T-cell (primary cell): ENCODE results near the gene UMPS. TPM values are rescaled to one million over a fixed set of nuclear protein-coding genes. Genes with fewer than 3 reads are reported as not detected.
"Not testable (repeated sequence)": the region's sequence is repeated elsewhere in the genome, so short reads cannot be mapped to it uniquely, and the experiment has no call there.

ENCODE experiments used
- ATAC-seq, 4 experiments: fragments of 200-7000 bp in 3 of 4; fragments of 150-1000 bp in 1 of 4; cut with Tn5 transposase; replicated peaks in 1 of 4; 1 replicate in 3 of 4; 2 replicates in 1 of 4; pipeline ENCODE4 v1.10.0; 2021; ENCODE audit warnings: moderate library complexity in 3 of 4, mild to moderate bottlenecking in 2 of 4, moderate number of reproducible peaks in 1 of 4
- CTCF ChIA-PET, 2 donors: fragments of 300-600 bp; sonication (Branson Sonifier 250); formaldehyde crosslinking; loops; one replicate each; lab custom pipeline; 2022; ENCODE audit warnings: antibody characterized with exemption in 2 of 2; lab: Charles Lee
- POLR2A ChIA-PET, 2 donors: fragments of 300-600 bp; sonication (Branson Sonifier 250); formaldehyde crosslinking; loops; one replicate each; lab custom pipeline; 2022; ENCODE audit warnings: antibody characterized with exemption in 2 of 2; lab: Charles Lee
- DNase-seq, 35 experiments: peaks; one replicate each; pipeline versions ENCODE4 v3.0.0 to v3.0.0-alpha.2; 2013 to 2023
- H3K27ac ChIP-seq: one replicate; pipeline ENCODE4 v1.5.1; 2013; ENCODE audit warnings: low read length
- H3K27me3 ChIP-seq, 2 experiments: replicated peaks in 1 of 2; 1 replicate in 1 of 2; 2 replicates in 1 of 2; pipeline versions ENCODE4 v1.6.1 to v1.7.0; 2013; ENCODE audit warnings: low read length in 1 of 2, mixed read lengths in 1 of 2; ENCODE audit not compliant: control insufficient read depth in 2 of 2, insufficient read depth in 2 of 2; ENCODE audit errors: extremely low read depth in 1 of 2
- H3K36me3 ChIP-seq, 2 donors: 1 replicate in 1 of 2; 2 replicates in 1 of 2; pipeline versions ENCODE4 v1.6.1 to v1.7.0; 2013; ENCODE audit warnings: low read length in 1 of 2; ENCODE audit not compliant: control insufficient read depth in 2 of 2, insufficient read depth in 1 of 2; ENCODE audit errors: extremely low read depth in 1 of 2
- H3K4me1 ChIP-seq, 2 experiments: 1 replicate in 1 of 2; 2 replicates in 1 of 2; pipeline versions ENCODE4 v1.6.1 to v1.7.0; 2013; ENCODE audit warnings: low read length in 2 of 2, mixed read lengths in 1 of 2; ENCODE audit not compliant: insufficient read depth in 2 of 2, control insufficient read depth in 1 of 2; ENCODE audit errors: extremely low read depth in 1 of 2
- H3K4me3 ChIP-seq, 2 donors: 1 replicate in 1 of 2; 2 replicates in 1 of 2; pipeline versions ENCODE4 v1.5.1 to v1.7.0; 2013; ENCODE audit warnings: mild to moderate bottlenecking in 2 of 2, low read length in 1 of 2, moderate library complexity in 1 of 2; ENCODE audit not compliant: control insufficient read depth in 1 of 2; ENCODE audit errors: extremely low read depth in 1 of 2
- H3K9me3 ChIP-seq: 2 replicates; pipeline ENCODE4 v1.7.0; 2013
- H3K27ac Mint-ChIP-seq, 2 donors: one replicate each; pipeline ENCODE4 v1.8.0; 2020 to 2021; ENCODE audit warnings: mild to moderate bottlenecking in 2 of 2, mixed read lengths in 2 of 2
- H3K27me3 Mint-ChIP-seq, 2 donors: one replicate each; pipeline ENCODE4 v1.8.0; 2021 to 2022; ENCODE audit warnings: mixed read lengths in 2 of 2
- H3K36me3 Mint-ChIP-seq: one replicate; pipeline ENCODE4 v1.8.0; 2021; ENCODE audit warnings: mixed read lengths
- H3K4me1 Mint-ChIP-seq, 3 donors: one replicate each; pipeline ENCODE4 v1.8.0; 2020 to 2022; ENCODE audit warnings: mixed read lengths in 3 of 3, mild to moderate bottlenecking in 1 of 3
- H3K4me3 Mint-ChIP-seq, 3 donors: one replicate each; pipeline ENCODE4 v1.8.0; 2020 to 2022; ENCODE audit warnings: mild to moderate bottlenecking in 3 of 3, mixed read lengths in 3 of 3, moderate library complexity in 3 of 3
- H3K9me3 Mint-ChIP-seq, 3 donors: one replicate each; pipeline ENCODE4 v1.8.0; 2020 to 2022; ENCODE audit warnings: mixed read lengths in 3 of 3
- WGBS: methylation state at CpG from one replicate; pipeline ENCODE4 v1.1.5; 2013; ENCODE audit warnings: missing lambda C conversion rate; ENCODE audit not compliant: insufficient coverage; 5-methylcytosine and 5-hydroxymethylcytosine counted together
- total RNA-seq, 35 experiments: library from RNA in 6 of 35; stranded (reverse) in 6 of 35; fragments of 120-200 nt in 1 of 35; gene quantifications; one replicate each; pipeline versions ENCODE4 v1.2.1 to v1.2.4 and lab custom pipeline; 2013 to 2026

UMPS gene
- total RNA-seq, 5 donors from 2014 or later (not counting 1 experiment from before 2014, with no cell fraction given): 14.9 to 29.6 (median 21.1) TPM

DNA sequence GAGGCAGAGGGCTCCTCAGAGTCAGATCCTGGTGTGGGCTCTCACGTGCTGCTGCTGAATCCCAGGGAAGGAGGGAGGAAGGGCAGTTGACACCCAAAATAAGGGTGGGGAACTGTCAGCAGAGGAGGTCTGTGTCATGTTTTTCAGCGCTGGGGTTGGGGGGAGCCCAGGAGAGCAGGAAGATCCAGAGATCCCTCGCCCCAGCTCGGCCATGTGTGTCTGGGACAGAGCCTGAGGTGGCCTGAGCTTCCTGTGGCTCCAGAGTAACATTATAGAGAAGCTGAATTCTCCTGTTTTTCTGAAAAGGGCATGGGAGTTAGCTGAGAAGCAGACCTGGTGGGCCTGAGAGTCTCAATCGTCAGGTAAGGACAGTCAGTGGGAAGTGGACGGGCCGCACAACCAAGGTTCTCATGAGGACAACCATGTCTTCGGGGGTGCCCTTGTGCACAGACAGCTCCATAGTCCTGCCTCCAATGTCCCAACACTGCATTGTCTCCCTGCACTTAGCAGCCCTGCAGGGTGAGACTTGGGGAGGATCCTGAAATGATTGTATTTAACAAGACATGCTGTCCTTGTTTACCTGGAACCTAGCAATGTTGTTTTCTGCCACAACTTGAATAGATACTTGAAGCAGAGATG lies 18.4 kb downstream of the UMPS start:
- no peaks in the 10 kb centered on the region for H3K9me3 Mint-ChIP-seq
- no peaks in the 10 kb centered on the region for H3K27me3 ChIP-seq
- no peak overlapping the region for H3K4me3 Mint-ChIP-seq
- peaks cover 20% of the 10 kb centered on the region for H3K36me3 Mint-ChIP-seq
- no peak overlapping the region for H3K27ac Mint-ChIP-seq
- no peaks in the 10 kb centered on the region for H3K9me3 ChIP-seq
- no peak overlapping the region for H3K4me3 ChIP-seq
- peaks cover 15 to 22% of the 10 kb centered on the region in 2 donors for H3K36me3 ChIP-seq
- ChIA-PET CTCF (no interaction called here), POLR2A (no interaction called here)
- no peaks in the 10 kb centered on the region for H3K4me1 ChIP-seq
- 98% methylated on average over 4 of the region's 8 CpGs for WGBS
- DNase-seq (no peak), ATAC-seq (no peak)
- H3K27me3 Mint-ChIP-seq: peaks cover 0 to 3% of the 10 kb centered on the region in 2 donors
- H3K4me1 Mint-ChIP-seq: no peaks in the 10 kb centered on the region
- no peak overlapping the region for H3K27ac ChIP-seq

DNA sequence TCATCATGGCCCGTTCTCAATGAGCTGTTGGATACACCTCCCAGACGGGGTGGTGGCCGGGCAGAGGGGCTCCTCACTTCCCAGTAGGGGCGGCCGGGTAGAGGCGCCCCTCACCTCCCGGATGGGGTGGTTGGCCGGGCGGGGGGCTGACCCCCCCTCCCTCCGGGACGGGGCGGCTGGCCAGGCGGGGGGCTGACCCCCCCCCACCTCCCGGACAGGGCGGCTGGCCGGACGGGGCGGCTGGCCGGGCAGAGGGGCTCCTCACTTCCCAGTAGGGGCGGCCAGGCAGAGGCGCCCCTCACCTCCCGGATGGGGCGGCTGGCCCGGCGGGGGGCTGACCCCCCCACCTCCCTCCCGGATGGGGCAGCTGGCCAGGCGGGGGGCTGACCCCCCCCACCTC lies 19.6 kb downstream of the UMPS start:
- ATAC-seq, H3K9me3 ChIP-seq, H3K4me3 ChIP-seq, H3K27me3 Mint-ChIP-seq, H3K27ac ChIP-seq, DNase-seq, POLR2A ChIA-PET, CTCF ChIA-PET, H3K9me3 Mint-ChIP-seq, H3K36me3 Mint-ChIP-seq, H3K4me1 ChIP-seq, H3K27ac Mint-ChIP-seq, H3K4me3 Mint-ChIP-seq, H3K4me1 Mint-ChIP-seq, H3K27me3 ChIP-seq: not testable (repeated sequence)
- WGBS: no CpG with 5 or more reads among the region's 27 CpGs
- peaks cover 10 to 12% of the 10 kb centered on the region in 2 donors for H3K36me3 ChIP-seq

DNA sequence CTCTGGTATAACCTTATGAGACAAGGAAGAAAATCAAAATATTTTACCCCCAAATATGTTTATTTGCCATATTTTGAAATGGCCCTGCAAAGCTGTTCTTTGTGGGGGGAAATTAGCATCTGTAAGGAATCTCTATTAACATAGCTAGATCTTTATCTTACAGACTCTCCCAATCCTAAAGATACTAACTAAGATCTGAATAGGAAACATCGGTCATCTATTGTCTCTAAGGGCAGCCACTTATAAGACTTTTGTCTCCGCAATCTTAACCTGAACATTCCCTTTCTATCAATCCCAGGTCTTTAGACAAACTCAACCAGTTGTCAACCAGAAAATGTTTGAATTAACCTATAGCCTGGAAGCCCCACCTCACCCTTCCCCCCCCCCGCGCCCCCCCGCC lies 21.2 kb downstream of the UMPS start:
- Mint-ChIP-seq H3K4me3 (no peak overlapping the region), H3K36me3 (peaks cover 1% of the 10 kb centered on the region), H3K4me1 (no peaks in the 10 kb centered on the region), H3K9me3 (no peaks in the 10 kb centered on the region), H3K27ac (no peak overlapping the region), H3K27me3 (peaks cover 0 to 4% of the 10 kb centered on the region in 2 donors)
- H3K4me3 ChIP-seq: no peak overlapping the region
- no peak for DNase-seq
- no CpG with 5 or more reads among the region's 5 CpGs for WGBS
- ChIA-PET POLR2A (no interaction called here), CTCF (interaction anchor here in 1 of 2 donors (1.2 kb wide), 1 partner anchor 10 kb away, joined by 3 read pairs; no protein-coding TSS in a partner anchor)
- no peaks in the 10 kb centered on the region for H3K27me3 ChIP-seq
- no peak for ATAC-seq
- peaks cover 3 to 7% of the 10 kb centered on the region in 2 donors for H3K36me3 ChIP-seq
- no peaks in the 10 kb centered on the region for H3K4me1 ChIP-seq
- H3K27ac ChIP-seq: no peak overlapping the region
- H3K9me3 ChIP-seq: no peaks in the 10 kb centered on the region

DNA sequence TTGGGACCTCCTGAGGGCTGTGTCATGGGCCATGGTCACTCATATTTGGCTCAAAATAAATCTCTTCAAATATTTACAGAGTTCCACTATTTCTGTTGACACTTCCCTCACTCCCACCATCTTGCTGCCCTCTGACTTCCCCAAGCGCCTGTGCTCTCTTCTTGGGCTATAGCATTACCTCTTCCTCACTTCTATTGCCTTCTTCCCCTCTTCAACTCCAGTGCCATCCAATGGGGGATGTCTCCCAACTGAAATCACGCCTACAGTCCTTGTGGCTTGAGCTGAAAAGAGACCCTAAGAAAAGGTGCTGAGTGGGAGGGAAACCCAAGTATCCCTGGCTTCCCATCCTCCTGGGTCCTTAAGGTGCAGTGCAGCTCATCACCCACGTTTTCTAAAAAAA lies 21.8 kb downstream of the UMPS start:
- Mint-ChIP-seq H3K4me1 (no peaks in the 10 kb centered on the region), H3K36me3 (no peaks in the 10 kb centered on the region), H3K27me3 (peaks cover 0 to 4% of the 10 kb centered on the region in 2 donors), H3K4me3 (no peak overlapping the region), H3K27ac (no peak overlapping the region), H3K9me3 (no peaks in the 10 kb centered on the region)
- no peak for ATAC-seq
- Histone ChIP-seq H3K27ac (no peak overlapping the region), H3K36me3 (peaks cover 2 to 3% of the 10 kb centered on the region in 2 donors), H3K4me1 (no peaks in the 10 kb centered on the region), H3K9me3 (no peaks in the 10 kb centered on the region), H3K4me3 (no peak overlapping the region), H3K27me3 (no peaks in the 10 kb centered on the region)
- POLR2A ChIA-PET: no interaction called here
- no peak for DNase-seq
- CTCF ChIA-PET: interaction anchor here in 1 of 2 donors (1.2 kb wide), 1 partner anchor 9 kb away, joined by 3 read pairs; no protein-coding TSS in a partner anchor
- 80% methylated on average over 2 of the region's 3 CpGs for WGBS

DNA sequence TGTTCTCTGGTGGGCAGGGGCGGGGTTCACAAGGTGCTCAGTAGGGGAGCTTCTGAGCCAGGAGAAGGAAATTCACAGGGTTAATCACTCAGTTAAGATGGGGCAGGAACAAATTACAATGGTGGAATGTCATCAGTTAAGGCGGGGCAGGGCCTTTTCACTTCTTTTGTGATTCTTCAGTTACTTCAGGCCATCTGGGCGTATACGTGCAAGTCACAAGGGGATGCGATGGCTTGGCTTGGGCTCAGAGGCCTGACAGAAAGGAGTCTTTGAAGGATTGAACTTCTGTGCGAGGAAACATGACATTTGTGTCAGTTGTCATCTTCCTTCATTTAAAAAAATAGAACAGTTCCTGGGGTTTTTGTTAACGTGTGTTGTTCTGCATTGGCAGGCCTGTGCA lies 27.7 kb downstream of the UMPS start:
- H3K4me1 ChIP-seq, H3K27me3 ChIP-seq, ATAC-seq, H3K9me3 ChIP-seq, H3K36me3 Mint-ChIP-seq, DNase-seq, H3K4me3 ChIP-seq, H3K4me1 Mint-ChIP-seq, H3K27me3 Mint-ChIP-seq, H3K4me3 Mint-ChIP-seq, H3K27ac Mint-ChIP-seq, H3K9me3 Mint-ChIP-seq, H3K36me3 ChIP-seq, H3K27ac ChIP-seq, POLR2A ChIA-PET: not testable (repeated sequence)
- 100% methylated on average over 2 of the region's 7 CpGs for WGBS
- CTCF ChIA-PET: interaction anchor here in 1 of 2 donors (6.6 kb wide), 1 partner anchor 144 kb away, joined by 89 read pairs; no protein-coding TSS in a partner anchor

DNA sequence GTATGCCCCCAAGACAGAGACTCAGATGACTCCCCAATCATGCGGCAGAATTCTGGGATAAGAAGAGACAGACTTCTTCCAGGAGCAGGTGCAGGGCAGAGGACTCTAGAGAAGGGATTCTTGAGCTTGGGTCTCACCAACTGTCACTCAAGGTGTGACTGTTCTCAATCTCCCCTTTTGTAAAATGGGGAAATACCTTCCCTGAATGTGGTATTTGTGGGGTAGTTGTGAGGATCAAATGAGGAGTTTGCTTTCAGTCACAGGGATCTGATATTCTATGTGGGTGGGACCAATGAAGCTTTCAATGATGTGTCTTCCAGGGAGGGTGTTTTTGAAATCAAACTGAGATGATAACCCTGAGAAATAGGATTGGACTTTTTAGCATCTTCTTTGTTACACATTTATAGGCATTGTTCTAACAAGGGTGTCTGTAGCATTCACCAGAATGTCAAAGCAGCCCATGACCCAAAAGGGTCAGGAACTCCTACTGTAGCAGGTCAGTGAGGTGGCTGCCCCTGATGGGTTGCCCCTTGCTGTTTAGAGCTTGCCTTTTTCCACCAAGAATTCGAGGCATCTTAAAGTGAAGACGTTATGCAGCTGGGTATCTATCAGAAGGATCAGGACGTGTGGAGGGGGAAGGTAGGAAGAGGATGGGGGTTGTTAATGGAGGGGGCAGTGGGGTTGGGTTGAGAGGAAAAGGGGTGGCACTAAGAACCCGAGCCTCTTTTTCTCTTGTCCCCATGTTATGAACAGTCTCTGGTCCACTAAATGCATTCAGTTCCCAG lies 28.8 kb downstream of the UMPS start:
- DNase-seq (no peak), ATAC-seq (no peak)
- ChIA-PET POLR2A (interaction anchor here in 1 of 2 donors (0.6 kb wide), 1 partner anchor 50 kb away, joined by 6 read pairs; no protein-coding TSS in a partner anchor), CTCF (interaction anchor here (0.6 to 6.6 kb wide), 7 partner anchors 70 to 826 kb away, joined by 3 to 89 read pairs (median 3); no protein-coding TSS in a partner anchor)
- Mint-ChIP-seq H3K4me3 (no peak overlapping the region), H3K27me3 (peaks cover 0 to 1% of the 10 kb centered on the region in 2 donors), H3K36me3 (no peaks in the 10 kb centered on the region), H3K27ac (no peak overlapping the region), H3K9me3 (no peaks in the 10 kb centered on the region), H3K4me1 (peaks cover 4 to 7% (median 6%) of the 10 kb centered on the region in 3 donors)
- Histone ChIP-seq H3K36me3 (no peaks in the 10 kb centered on the region), H3K4me3 (no peak overlapping the region), H3K4me1 (peaks cover 0 to 7% of the 10 kb centered on the region in 2 experiments), H3K27ac (no peak overlapping the region), H3K27me3 (peaks cover 0 to 10% of the 10 kb centered on the region in 2 experiments), H3K9me3 (no peaks in the 10 kb centered on the region)
- no CpG with 5 or more reads among the region's 5 CpGs for WGBS
